Measurements from ENCODE around the gene ZNF611. TPM values are rescaled to one million over a fixed set of nuclear protein-coding genes. Genes with fewer than 3 reads are reported as not detected.

Gene ZNF611
- total RNA-seq, 2 donors from 2014 or later = 39.1 to 50.7 TPM

DNA sequence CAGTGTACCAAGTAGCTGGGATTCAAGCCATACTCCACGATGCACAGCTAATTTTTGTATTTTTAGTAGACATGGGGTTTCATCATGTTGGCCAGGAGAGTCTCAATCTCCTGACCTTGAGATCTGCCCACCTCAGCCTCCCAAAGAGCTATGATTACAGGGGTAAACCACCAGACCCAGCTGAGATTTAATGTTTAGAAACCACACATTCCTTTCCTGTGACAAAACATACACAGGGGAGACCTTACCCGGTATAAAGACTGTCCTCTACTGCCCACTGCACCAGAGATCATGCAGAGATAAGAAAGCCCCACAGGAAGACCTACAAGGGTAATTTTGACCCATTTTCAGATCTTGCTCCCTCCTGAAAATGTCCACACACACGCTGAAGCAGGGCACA is 73.9 kb downstream of the ZNF611 start:
- Mint-ChIP-seq H3K27me3 (no peaks in the 10 kb centered on the region), H3K9me3 (no peaks in the 10 kb centered on the region), H3K4me3 (no peak overlapping the region), H3K4me1 (ENCODE audit: low read depth in 2 of 2) (peaks cover 8 to 20% of the 10 kb centered on the region in 2 donors), H3K27ac (peak overlapping the region in 1 of 2 donors; percentile 83), H3K36me3 (peaks cover 29% of the 10 kb centered on the region)
- DNase-seq (ENCODE audit: low spot score) (no peak), ATAC-seq (no peak)

DNA sequence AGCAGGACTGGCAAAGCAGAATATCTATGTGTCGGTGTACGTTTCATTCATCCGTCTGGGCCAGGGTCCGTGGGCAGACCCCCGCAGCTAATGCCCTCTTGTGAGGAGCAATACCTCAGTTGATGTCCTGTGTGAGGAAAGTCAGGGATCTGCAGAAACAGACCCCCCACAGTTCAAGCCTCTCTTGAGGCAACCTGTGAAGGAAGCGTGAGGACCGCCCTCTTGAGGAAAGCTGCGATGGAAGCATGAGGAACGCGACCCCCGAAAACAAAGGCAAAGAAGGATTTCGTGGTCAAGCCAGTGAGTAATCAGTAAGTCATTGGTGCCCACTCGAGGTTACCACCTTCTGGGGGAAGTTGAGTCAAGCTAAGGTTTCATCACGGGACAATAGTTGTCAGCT is 75.8 kb downstream of the ZNF611 start:
- peaks cover 35% of the 10 kb centered on the region for H3K36me3 Mint-ChIP-seq
- H3K4me1 Mint-ChIP-seq (ENCODE audit: low read depth in 2 of 2) = peaks cover 8 to 20% of the 10 kb centered on the region in 2 donors
- ATAC-seq (no peak), DNase-seq (ENCODE audit: low spot score) (no peak)
- no peak overlapping the region for H3K4me3 Mint-ChIP-seq
- H3K9me3 Mint-ChIP-seq = no peaks in the 10 kb centered on the region
- no peaks in the 10 kb centered on the region for H3K27me3 Mint-ChIP-seq
- H3K27ac Mint-ChIP-seq = peak overlapping the region; percentile 25 to 44

DNA sequence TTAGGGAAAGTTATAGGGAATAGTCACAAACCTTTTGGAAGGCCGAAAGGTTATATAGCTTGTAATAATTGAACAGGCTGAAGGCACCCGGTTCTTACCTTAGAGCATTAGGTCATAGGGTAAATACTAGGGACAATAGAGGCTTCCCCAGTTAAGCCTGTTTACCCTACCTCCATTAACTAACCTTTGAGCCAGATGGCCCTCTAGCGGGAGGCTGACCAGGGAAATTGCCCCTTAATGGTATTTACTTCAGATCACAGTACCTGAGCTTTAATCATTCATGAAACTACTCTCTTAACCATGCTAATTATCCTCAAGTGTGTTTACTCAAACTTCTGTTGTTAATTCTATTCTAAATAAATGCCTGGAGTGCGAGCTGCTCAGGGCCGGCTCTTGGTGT is 76.2 kb downstream of the ZNF611 start:
- ATAC-seq (no peak), DNase-seq (ENCODE audit: low spot score) (no peak)
- Mint-ChIP-seq H3K9me3 (no peaks in the 10 kb centered on the region), H3K27ac (no peak overlapping the region), H3K4me3 (no peak overlapping the region), H3K4me1 (ENCODE audit: low read depth in 2 of 2) (peaks cover 8 to 20% of the 10 kb centered on the region in 2 donors), H3K27me3 (no peaks in the 10 kb centered on the region), H3K36me3 (peaks cover 39% of the 10 kb centered on the region)

DNA sequence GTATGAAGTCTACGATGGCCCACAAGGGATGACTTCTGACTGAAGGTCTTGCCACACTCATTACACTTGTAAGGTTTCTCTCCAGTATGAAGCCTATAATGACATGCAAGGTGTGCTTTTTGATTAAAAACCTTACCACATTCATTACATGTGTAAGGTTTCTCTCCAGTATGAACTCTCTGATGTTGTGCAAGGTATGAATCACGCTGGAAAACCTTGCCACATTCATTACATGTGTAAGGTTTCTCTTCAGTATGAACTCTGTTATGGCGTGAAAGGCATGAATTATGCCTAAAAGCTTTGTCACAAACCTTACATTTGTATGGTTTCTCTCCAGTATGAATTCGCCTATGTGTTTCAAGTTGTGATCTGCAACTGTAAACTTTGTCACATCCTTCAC is 81.7 kb downstream of the ZNF611 start:
- no peak for ATAC-seq
- no peak for DNase-seq (ENCODE audit: low spot score)
- Mint-ChIP-seq H3K27me3 (no peaks in the 10 kb centered on the region), H3K9me3 (no peaks in the 10 kb centered on the region), H3K36me3 (peaks cover 65% of the 10 kb centered on the region), H3K27ac (no peak overlapping the region), H3K4me3 (no peak overlapping the region), H3K4me1 (ENCODE audit: low read depth in 2 of 2) (no peaks in the 10 kb centered on the region)

Other genes starting within 250 kb of the ZNF611 start
- 10 to 100 TPM; 34.6 to 42.5 TPM for gene ZNF808, start 207.4 kb downstream of the ZNF611 start, total RNA-seq
- gene ZNF701, start 164.8 kb downstream of the ZNF611 start, total RNA-seq = 10 to 100 TPM; 30.7 to 33.4 TPM
- gene ZNF83, start 96.7 kb downstream of the ZNF611 start, total RNA-seq = 10 to 100 TPM; 20.2 to 25.8 TPM
- 10 to 100 TPM; 11.5 to 35.2 TPM for gene ZNF600, start 51.7 kb upstream of the ZNF611 start, total RNA-seq
- gene ZNF28, start 86.6 kb upstream of the ZNF611 start, total RNA-seq = 10 to 100 TPM; 11.3 to 24.7 TPM
- 10 to 100 TPM; 11.3 to 18.7 TPM for gene ZNF468, start 122.6 kb upstream of the ZNF611 start, total RNA-seq
- 10 to 100 TPM; 13.9 to 15.4 TPM for gene ZNF320, start 162.6 kb upstream of the ZNF611 start, total RNA-seq
- 1 to 10 TPM; 5.3 to 6.5 TPM for gene ZNF888, start 188.4 kb upstream of the ZNF611 start, total RNA-seq
- gene ZNF816, start 227.8 kb upstream of the ZNF611 start, total RNA-seq = 10 to 100 TPM in 1 of 2 donors, 1 to 10 TPM in 1; 8.7 to 11.8 TPM

Data from natural killer cell treated with Interleukin-12 subunit alpha and Interleukin-12 subunit beta and Interleukin-15 and Interleukin-18, amount 100 ng/mL, for 72 hours (primary cell).